ENCODE results near the gene MYT1. TPM values are rescaled to one million over a fixed set of nuclear protein-coding genes. Genes with fewer than 3 reads are reported as not detected.

The MYT1 gene
- total RNA-seq, 4 donors from 2014 or later = 0.16 to 0.55 TPM; not detected in 2

DNA sequence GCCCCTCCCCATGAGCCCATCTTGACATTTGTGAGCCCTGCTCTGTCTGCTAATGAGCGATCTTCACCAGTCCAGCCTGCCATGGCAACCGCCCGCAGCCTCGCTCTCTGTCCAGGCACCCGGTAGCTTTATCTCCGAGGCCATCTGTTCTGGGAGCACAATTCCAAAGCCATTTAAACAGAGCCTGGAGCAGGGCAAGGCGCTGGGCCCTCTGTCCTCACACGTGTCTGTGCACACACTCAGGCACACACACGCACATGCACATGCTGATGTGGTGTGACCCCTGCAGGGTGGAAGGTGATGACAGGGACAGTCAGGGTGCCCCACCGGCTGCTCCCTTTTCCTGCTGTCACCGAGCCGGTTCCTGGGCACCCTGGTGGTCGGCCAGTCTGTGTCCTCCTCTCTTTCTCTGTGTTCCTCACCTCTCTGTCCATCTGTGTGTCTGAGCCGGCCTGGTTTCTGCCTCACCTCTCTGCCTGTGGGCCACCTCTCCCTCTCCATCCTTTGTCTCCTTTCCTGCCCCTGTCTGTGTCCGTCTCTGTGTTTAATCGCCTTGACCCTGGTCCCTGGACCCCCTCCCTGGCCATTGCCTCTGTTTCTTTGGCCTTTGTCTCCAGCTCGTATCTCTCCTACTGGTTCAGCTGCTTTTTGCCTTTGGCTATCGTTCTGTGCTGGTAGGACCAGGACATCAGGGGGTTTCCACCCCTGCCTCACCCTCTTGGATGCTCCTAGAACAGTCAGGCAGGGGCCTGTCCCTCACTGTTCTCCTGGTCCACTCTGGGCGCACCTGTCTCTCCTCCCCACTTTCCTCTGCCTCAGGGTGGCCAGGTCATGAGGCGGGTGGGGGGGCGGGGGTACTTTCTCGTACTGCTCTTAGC, 8.8 kb upstream of the MYT1 start:
- in situ Hi-C loops (cut with MboI; ENCODE audit: low pct_ligation_motif_present in 1 of 4, low pct_unique_long_range_greater_than_20kb in 1 of 4, low sequenced_read_pairs in 3 of 4) = no loop called here
- intact Hi-C loops (cut with DNase I; ENCODE audit: low total_unique reads) = no loop called here
- no peaks in the 10 kb centered on the region for H3K36me3 ChIP-seq
- no peak overlapping the region for H3K27ac ChIP-seq
- DNase-seq = no peak
- H3K4me3 ChIP-seq = no peak overlapping the region
- H3K4me1 ChIP-seq = no peaks in the 10 kb centered on the region
- H3K27me3 ChIP-seq = peaks cover 25% of the 10 kb centered on the region
- TF ChIP-seq POLR2A (IDR thresholded peaks at IDR 0.05) = no peak
- no peak for TF ChIP-seq EP300 (IDR thresholded peaks at IDR 0.05; ENCODE audit: low read depth)
- TF ChIP-seq, protein P1, sequence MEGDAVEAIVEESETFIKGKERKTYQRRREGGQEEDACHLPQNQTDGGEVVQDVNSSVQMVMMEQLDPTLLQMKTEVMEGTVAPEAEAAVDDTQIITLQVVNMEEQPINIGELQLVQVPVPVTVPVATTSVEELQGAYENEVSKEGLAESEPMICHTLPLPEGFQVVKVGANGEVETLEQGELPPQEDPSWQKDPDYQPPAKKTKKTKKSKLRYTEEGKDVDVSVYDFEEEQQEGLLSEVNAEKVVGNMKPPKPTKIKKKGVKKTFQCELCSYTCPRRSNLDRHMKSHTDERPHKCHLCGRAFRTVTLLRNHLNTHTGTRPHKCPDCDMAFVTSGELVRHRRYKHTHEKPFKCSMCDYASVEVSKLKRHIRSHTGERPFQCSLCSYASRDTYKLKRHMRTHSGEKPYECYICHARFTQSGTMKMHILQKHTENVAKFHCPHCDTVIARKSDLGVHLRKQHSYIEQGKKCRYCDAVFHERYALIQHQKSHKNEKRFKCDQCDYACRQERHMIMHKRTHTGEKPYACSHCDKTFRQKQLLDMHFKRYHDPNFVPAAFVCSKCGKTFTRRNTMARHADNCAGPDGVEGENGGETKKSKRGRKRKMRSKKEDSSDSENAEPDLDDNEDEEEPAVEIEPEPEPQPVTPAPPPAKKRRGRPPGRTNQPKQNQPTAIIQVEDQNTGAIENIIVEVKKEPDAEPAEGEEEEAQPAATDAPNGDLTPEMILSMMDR (IDR thresholded peaks at IDR 0.05) = no peak
- TF ChIP-seq POLR2AphosphoS5 (IDR thresholded peaks at IDR 0.05) = no peak
- H3K9me3 ChIP-seq = no peaks in the 10 kb centered on the region
- WGBS, 2 donors (ENCODE audit: low coverage in 1 of 2) = 48 to 69% methylated on average over 4 to 22 of the region's 22 CpGs

DNA sequence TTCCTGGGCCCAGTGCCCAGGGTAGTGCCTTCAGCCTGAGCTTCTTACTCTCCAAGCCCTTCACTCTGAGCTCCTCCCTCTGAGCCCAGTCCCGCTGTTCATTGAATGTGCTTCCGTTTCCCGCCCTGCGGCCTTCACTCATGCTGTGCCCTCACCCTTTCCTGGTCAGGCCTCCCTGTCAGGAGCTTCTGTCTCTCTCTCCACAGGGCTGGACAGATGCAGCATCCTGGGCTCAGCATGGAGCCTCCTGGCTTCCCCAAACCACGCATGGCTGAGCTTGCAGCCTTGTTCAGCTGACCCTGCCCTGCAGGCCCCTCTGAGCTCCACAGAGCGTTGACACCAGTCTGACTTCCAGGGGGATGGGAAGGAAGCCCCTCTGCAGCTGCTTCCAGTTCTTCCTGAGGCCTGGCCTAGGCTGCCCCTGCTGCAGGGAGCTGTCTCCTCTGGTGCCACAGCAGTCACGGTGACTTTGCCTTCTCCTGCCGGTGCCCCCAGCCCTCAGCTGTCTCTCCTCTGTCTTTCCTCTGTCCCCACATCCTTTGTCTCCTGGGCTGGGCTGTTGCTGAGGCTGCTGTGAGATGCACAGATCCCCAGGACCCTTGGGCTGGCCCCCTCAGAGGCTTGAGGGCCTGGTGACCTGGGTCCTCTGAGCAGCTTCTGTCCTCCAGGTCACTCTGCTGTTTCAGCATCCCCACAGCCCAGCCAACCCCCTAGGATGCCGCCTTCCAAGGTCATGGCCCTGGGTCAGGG, 7.9 kb upstream of the MYT1 start:
- H3K27ac ChIP-seq = no peak overlapping the region

GRCh38 chr20:64156886-64157875, 7.1 kb upstream of the MYT1 start:
- no peaks in the 10 kb centered on the region for H3K4me1 ChIP-seq
- in situ Hi-C loops (cut with MboI; ENCODE audit: low pct_ligation_motif_present in 1 of 4, low pct_unique_long_range_greater_than_20kb in 1 of 4, low sequenced_read_pairs in 3 of 4) (no loop called here), intact Hi-C loops (cut with DNase I; ENCODE audit: low total_unique reads) (no loop called here)
- peaks cover 42% of the 10 kb centered on the region for H3K27me3 ChIP-seq
- TF ChIP-seq POLR2A (IDR thresholded peaks at IDR 0.05) = no peak
- no peak for TF ChIP-seq EP300 (IDR thresholded peaks at IDR 0.05; ENCODE audit: low read depth)
- TF ChIP-seq, protein P1 (IDR thresholded peaks at IDR 0.05) = no peak
- no peak for TF ChIP-seq POLR2AphosphoS5 (IDR thresholded peaks at IDR 0.05)
- WGBS, 2 donors (ENCODE audit: low coverage in 1 of 2) = 80 to 88% methylated on average over 5 to 27 of the region's 27 CpGs
- H3K27ac ChIP-seq = no peak overlapping the region
- H3K9me3 ChIP-seq = no peaks in the 10 kb centered on the region
- no peak overlapping the region for H3K4me3 ChIP-seq
- H3K36me3 ChIP-seq = no peaks in the 10 kb centered on the region
- DNase-seq = no peak

More for the DNA sequence above, 7.9 kb upstream of the MYT1 start:
- intact Hi-C loops (cut with DNase I; ENCODE audit: low total_unique reads) = no loop called here
- Histone ChIP-seq H3K27me3 (peaks cover 33% of the 10 kb centered on the region), H3K4me1 (no peaks in the 10 kb centered on the region), H3K9me3 (no peaks in the 10 kb centered on the region), H3K36me3 (no peaks in the 10 kb centered on the region), H3K4me3 (no peak overlapping the region)
- DNase-seq = no peak
- TF ChIP-seq EP300 (IDR thresholded peaks at IDR 0.05; ENCODE audit: low read depth) = no peak
- no peak for TF ChIP-seq POLR2AphosphoS5 (IDR thresholded peaks at IDR 0.05)
- TF ChIP-seq, protein P1 (IDR thresholded peaks at IDR 0.05) = no peak
- no peak for TF ChIP-seq POLR2A (IDR thresholded peaks at IDR 0.05)
- 73% methylated on average over 9 of the region's 9 CpGs; no CpG with 5 or more reads in 1 of the 2 donors for WGBS, 2 donors (ENCODE audit: low coverage in 1 of 2)
- in situ Hi-C loops (cut with MboI; ENCODE audit: low pct_ligation_motif_present in 1 of 4, low pct_unique_long_range_greater_than_20kb in 1 of 4, low sequenced_read_pairs in 3 of 4) = no loop called here
